Sigmoid colon (tissue), 7 donors: ENCODE data around the gene TAOK1. TPM values are rescaled to one million over a fixed set of nuclear protein-coding genes. Genes with fewer than 3 reads are reported as not detected.

ENCODE experiments used
- DNase-seq: peaks from one replicate; pipeline ENCODE4 v3.0.0-alpha.2; 2019
- H3K27ac ChIP-seq, 4 donors: fragments of 200-600 bp; sonication (generic); one replicate each; pipeline ENCODE4 v1.5.1; 2016 to 2019; ENCODE audit warnings: mild to moderate bottlenecking in 1 of 4
- H3K27me3 ChIP-seq, 3 donors: fragments of 200-600 bp; sonication (generic); one replicate each; pipeline ENCODE4 v1.5.1; 2019; ENCODE audit warnings: mild to moderate bottlenecking in 1 of 3
- H3K36me3 ChIP-seq, 4 donors: fragments of 200-600 bp; sonication (generic); one replicate each; pipeline ENCODE4 v1.5.1; 2016 to 2019
- H3K4me1 ChIP-seq, 4 donors: fragments of 200-600 bp; sonication (generic); one replicate each; pipeline ENCODE4 v1.5.1; 2017 to 2019
- H3K4me3 ChIP-seq, 4 donors: fragments of 200-600 bp; sonication (generic); one replicate each; pipeline ENCODE4 v1.5.1; 2017 to 2019; ENCODE audit warnings: mild to moderate bottlenecking in 2 of 4, moderate library complexity in 1 of 4
- H3K9me3 ChIP-seq, 4 donors: fragments of 200-600 bp in 3 of 4; sonication (generic) in 3 of 4; one replicate each; pipeline versions ENCODE4 v1.5.1 to v1.6.1; 2013 to 2019
- EP300 ChIP-seq, 4 donors: sonication (generic); formaldehyde crosslinking; IDR thresholded peaks; one replicate each; pipeline ENCODE4 v1.6.1; 2017; ENCODE audit warnings: antibody characterized with exemption in 4 of 4
- POLR2A ChIP-seq, 2 donors: fragments of 450-650 bp; IDR thresholded peaks; one replicate each; pipeline ENCODE4 v1.6.1; 2016; ENCODE audit warnings: antibody characterized with exemption in 2 of 2, mild to moderate bottlenecking in 2 of 2, moderate library complexity in 2 of 2
- POLR2AphosphoS5 ChIP-seq, 4 donors: sonication (generic); formaldehyde crosslinking; IDR thresholded peaks; one replicate each; pipeline ENCODE4 v1.6.1; 2017; ENCODE audit warnings: antibody characterized with exemption in 4 of 4
- WGBS, 2 donors: extraction: QIAGEN DNeasy Blood & Tissue Kit; methylation state at CpG; one replicate each; pipeline ENCODE4 v1.1.7; 2013; 5-methylcytosine and 5-hydroxymethylcytosine counted together
- intact Hi-C: fragments of 100-400 bp; cut with DNase I; formaldehyde crosslinking; loops from one replicate; pipeline ENCODE4 v1.15.1; 2023
- polyA plus RNA-seq, 3 donors: library from polyadenylated mRNA; stranded (reverse); fragments of 200-250 nt; gene quantifications; one replicate each; pipeline ENCODE4 v1.2.3, GENCODE V29; 2013
- total RNA-seq, 4 donors: library from RNA; depleted of rRNA; stranded (reverse); fragments of >200 nt; gene quantifications; one replicate each; pipeline ENCODE4 v1.1.0, GENCODE V29; 2016
- TF ChIP-seq, protein P1 (sequence below), 4 experiments: fragments of 450-650 bp in 3 of 4; fragments of 200-600 bp in 1 of 4; IDR thresholded peaks; one replicate each; pipeline ENCODE4 v1.5.1; 2016 to 2019; ENCODE audit warnings: antibody characterized with exemption in 4 of 4, mild to moderate bottlenecking in 3 of 4, moderate library complexity in 2 of 4
- donor health status: healthy with polysubstance abuse.
- donor health status: Bipolar disorder and iron deficiency.
- donor health status: healthy.

The TAOK1 gene
- total and polyA plus RNA-seq, 7 donors, result 3.6 to 65.4 (median 46.3) TPM

DNA sequence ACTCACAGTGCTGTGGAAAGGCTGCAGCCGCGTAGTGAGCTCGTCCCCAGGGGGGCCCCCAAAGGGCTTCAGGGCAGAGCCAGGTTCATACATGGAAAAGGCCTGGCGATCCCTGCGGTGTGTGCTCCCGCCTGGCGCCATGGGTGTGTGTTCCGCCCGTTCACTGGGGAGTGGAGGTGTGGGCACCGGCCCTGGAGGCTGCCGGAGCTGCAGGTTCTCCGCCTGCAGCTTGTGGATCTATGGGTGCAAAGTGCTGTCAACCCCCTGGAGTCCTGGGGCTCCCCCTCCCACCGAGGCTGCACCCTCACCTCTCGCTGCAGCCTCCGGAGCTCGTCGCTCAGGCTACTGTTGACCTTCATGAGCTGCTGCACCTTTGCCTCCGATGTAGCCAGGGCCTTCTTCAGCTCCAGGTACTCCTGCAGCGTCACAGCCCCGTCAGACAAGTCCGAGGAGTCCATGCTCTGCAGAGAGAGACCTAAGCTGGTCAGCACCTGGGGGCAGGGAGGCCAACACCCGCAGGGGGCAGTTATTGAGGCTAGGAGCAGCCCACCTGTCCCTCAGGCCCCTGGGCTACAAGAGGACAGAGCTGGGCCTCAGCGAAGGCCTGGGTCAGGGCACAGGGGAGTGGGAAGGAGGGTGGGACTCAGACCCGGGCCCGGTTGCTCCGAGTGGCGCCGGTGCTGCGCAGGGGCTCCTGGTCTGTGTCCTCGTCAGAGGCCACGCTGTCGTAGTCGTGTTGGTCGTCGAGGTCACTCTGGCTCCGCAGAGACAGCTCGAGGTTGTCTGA is 186.2 kb downstream of the TAOK1 start:
- H3K9me3 ChIP-seq, result no peaks in the 10 kb centered on the region
- TF ChIP-seq, protein P1, sequence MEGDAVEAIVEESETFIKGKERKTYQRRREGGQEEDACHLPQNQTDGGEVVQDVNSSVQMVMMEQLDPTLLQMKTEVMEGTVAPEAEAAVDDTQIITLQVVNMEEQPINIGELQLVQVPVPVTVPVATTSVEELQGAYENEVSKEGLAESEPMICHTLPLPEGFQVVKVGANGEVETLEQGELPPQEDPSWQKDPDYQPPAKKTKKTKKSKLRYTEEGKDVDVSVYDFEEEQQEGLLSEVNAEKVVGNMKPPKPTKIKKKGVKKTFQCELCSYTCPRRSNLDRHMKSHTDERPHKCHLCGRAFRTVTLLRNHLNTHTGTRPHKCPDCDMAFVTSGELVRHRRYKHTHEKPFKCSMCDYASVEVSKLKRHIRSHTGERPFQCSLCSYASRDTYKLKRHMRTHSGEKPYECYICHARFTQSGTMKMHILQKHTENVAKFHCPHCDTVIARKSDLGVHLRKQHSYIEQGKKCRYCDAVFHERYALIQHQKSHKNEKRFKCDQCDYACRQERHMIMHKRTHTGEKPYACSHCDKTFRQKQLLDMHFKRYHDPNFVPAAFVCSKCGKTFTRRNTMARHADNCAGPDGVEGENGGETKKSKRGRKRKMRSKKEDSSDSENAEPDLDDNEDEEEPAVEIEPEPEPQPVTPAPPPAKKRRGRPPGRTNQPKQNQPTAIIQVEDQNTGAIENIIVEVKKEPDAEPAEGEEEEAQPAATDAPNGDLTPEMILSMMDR (IDR thresholded peaks at IDR 0.05), result no peak
- WGBS, 2 donors, result 94% methylated on average over 37 of the region's 37 CpGs
- no peak overlapping the region for H3K4me3 ChIP-seq
- H3K36me3 ChIP-seq, result peaks cover 24 to 57% (median 35%) of the 10 kb centered on the region in 4 donors
- no peak for DNase-seq
- no peak overlapping the region for H3K27ac ChIP-seq
- peaks cover 0 to 39% (median 32%) of the 10 kb centered on the region in 4 donors for H3K4me1 ChIP-seq
- H3K27me3 ChIP-seq, result no peaks in the 10 kb centered on the region
- intact Hi-C loops, result no loop called here

DNA sequence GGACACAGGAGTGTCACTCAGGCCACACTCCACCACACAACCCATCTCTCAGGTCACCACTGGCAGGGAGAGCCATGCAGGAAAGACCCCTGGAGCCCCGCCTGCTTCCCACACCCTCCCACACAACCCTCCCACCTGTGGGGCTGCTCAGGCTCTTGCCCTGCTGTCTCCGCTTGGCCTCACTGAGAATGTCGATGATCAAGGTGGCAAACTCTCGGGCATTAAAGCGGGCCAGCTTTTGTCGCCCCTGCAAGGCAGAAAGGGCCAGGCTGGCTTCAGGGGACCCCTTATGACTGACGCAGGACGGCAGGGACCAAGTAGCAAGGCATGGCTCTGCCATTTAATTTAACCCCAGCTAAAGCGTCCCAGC is 186.8 kb downstream of the TAOK1 start:
- Histone ChIP-seq H3K27ac (peak overlapping the region in 3 of 4 donors; percentile 44 to 63 (median 58)), H3K4me1 (peaks cover 0 to 33% (median 29%) of the 10 kb centered on the region in 4 donors), H3K9me3 (no peaks in the 10 kb centered on the region), H3K27me3 (no peaks in the 10 kb centered on the region), H3K36me3 (peaks cover 30 to 63% (median 40%) of the 10 kb centered on the region in 4 donors), H3K4me3 (no peak overlapping the region)
- intact Hi-C loops, result no loop called here
- 96 to 97% methylated on average over 9 of the region's 9 CpGs for WGBS, 2 donors
- no peak for DNase-seq
- TF ChIP-seq POLR2AphosphoS5 (IDR thresholded peaks at IDR 0.05), result no peak
- TF ChIP-seq POLR2A (IDR thresholded peaks at IDR 0.05), result no peak
- TF ChIP-seq, protein P1 (IDR thresholded peaks at IDR 0.05), result no peak
- no peak for TF ChIP-seq EP300 (IDR thresholded peaks at IDR 0.05)

DNA sequence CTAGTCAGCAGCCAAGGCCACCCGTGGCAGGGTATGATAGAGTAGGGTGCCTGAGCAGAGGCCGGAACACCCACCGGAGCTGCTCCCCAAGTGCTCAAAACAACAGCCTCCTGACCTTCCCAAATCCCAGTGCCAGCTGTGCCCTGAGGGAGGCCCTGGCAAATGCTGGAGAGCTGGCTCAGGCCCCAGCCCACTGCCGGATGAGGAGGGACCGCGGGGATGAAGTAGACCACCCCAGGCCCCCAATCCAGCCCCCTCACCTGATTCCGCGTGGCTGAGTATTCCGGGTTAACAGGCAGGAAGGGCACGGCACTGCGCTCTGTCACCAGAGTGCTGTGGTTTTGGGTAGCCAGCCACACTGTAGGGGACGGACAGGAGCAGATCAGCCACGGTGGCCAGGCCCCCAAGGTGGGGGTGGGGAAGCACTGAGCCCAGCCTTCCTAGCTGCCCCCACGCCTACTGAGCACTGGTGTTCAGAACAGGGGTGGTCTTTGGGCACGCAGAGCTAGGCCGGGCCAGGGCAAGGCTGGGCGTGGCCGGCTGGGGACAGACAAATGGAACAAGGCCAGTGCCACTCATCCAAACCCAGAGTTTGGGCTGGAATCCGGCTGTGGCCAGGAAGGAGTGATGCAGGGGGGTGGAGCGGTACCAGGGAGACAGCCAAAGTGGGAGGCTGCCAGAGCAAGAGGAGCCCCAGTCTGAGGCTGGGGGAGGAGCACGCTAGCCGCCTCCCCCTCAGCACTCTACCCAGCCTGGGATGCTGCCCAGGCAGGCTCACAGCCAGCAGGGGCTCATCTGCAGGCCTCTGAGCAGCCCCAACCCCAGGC is 187.4 kb downstream of the TAOK1 start:
- TF ChIP-seq, protein P1 (IDR thresholded peaks at IDR 0.05), result no peak
- no peak for TF ChIP-seq EP300 (IDR thresholded peaks at IDR 0.05)
- TF ChIP-seq POLR2A (IDR thresholded peaks at IDR 0.05), result no peak
- TF ChIP-seq POLR2AphosphoS5 (IDR thresholded peaks at IDR 0.05), result no peak
- Histone ChIP-seq H3K36me3 (peaks cover 30 to 69% (median 45%) of the 10 kb centered on the region in 4 donors), H3K4me3 (no peak overlapping the region), H3K9me3 (no peaks in the 10 kb centered on the region), H3K27ac (peak overlapping the region in 3 of 4 donors; percentile 44 to 63 (median 58)), H3K27me3 (no peaks in the 10 kb centered on the region), H3K4me1 (peaks cover 0 to 27% (median 22%) of the 10 kb centered on the region in 4 donors)
- DNase-seq, result no peak
- intact Hi-C loops, result no loop called here
- WGBS, 2 donors, result 80 to 83% methylated on average over 22 of the region's 22 CpGs

DNA sequence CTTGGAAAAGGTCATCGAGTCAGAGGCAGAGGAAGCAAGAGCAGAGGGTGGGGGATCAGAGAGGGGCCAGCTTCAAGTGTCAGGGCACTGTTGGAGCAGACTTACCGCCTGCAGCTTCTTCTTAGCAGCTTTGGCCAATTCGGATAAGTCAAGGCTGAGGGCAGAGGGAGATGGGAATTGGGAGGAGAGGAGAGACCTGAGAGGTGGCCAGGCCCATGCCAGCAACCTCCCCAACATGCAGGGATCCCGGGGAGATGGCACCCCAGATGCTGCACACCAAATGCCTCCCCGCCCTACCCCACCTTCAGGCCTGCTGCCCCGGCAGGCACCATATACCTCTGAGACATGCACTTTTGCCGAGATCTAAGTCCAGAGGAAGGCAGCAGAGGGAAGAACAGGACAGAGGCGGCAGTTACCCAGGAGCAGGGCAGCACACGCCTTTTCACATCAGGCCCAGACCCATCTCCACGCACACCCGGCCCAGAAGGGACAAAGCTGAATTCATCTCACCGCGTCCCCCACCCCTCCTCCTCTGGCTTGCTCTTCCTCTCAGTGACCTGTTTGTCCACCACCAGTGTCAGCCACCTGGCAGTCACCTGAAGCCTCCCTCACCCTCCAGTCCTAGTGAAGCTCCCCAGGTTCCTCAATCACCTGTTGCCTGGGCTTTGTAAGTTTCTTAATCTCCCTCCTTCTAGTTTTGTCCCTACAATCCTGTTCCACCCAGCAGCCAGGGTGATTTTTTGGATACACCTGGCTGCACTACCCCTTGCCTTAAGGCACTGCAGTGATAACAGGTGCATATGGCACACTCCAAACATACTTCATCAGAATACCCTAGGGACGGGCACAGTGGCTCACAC is 188.7 kb downstream of the TAOK1 start:
- no peak for DNase-seq
- no peaks in the 10 kb centered on the region for H3K27me3 ChIP-seq
- no peak overlapping the region for H3K4me3 ChIP-seq
- WGBS, 2 donors, result 92 to 95% methylated on average over 14 of the region's 14 CpGs
- no peaks in the 10 kb centered on the region for H3K9me3 ChIP-seq
- TF ChIP-seq POLR2A (IDR thresholded peaks at IDR 0.05) (no peak), POLR2AphosphoS5 (IDR thresholded peaks at IDR 0.05) (no peak)
- intact Hi-C loops, result no loop called here
- peak overlapping the region in 1 of 4 donors; percentile 63 for H3K27ac ChIP-seq
- peaks cover 0 to 22% (median 18%) of the 10 kb centered on the region in 4 donors for H3K4me1 ChIP-seq
- H3K36me3 ChIP-seq, result peaks cover 30 to 71% (median 45%) of the 10 kb centered on the region in 4 donors
